ENCODE data around the gene FBXW8. TPM values are rescaled to one million over a fixed set of nuclear protein-coding genes. Genes with fewer than 3 reads are reported as not detected.

FBXW8 gene
- total RNA-seq, 4 donors from 2014 or later: 4.7 to 28.9 (median 9.2) TPM

DNA sequence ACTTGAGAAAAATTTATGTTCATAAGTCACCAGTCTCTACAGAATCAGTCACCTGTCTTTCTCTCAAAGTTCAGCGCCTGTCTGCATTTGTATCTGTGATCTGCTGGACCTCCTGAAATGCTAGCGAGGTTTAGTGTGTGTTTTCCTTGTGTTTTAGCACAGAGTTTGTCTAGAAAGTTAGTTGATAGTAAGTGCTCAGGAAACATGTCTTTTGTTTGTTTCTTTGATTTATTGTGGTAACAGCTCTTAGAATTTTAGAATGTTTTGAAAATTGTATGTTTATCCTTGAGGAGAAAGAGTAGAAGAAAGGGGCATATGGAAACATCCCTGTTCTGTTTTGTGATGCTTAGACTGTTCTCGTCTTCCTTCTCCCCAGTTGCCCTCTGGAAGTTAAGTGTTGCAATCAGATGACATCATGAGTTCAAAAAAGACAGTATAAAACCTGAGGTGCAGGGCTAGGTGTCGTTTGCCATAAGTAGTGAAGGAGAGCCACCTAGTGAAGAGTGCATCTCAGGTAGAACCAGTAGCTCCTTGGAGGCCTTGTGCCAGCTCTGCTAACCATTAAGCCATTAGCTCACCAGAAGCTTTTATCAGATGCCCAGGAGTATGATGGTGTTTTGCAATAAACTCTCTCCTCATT lies 44.8 kb downstream of the FBXW8 start:
- no peaks in the 10 kb centered on the region for H3K27me3 ChIP-seq
- no peaks in the 10 kb centered on the region for H3K9me3 ChIP-seq
- H3K36me3 ChIP-seq: no peaks in the 10 kb centered on the region
- H3K4me1 ChIP-seq: no peaks in the 10 kb centered on the region
- TF ChIP-seq POLR2A (IDR thresholded peaks at IDR 0.05): no peak
- TF ChIP-seq, protein P1, sequence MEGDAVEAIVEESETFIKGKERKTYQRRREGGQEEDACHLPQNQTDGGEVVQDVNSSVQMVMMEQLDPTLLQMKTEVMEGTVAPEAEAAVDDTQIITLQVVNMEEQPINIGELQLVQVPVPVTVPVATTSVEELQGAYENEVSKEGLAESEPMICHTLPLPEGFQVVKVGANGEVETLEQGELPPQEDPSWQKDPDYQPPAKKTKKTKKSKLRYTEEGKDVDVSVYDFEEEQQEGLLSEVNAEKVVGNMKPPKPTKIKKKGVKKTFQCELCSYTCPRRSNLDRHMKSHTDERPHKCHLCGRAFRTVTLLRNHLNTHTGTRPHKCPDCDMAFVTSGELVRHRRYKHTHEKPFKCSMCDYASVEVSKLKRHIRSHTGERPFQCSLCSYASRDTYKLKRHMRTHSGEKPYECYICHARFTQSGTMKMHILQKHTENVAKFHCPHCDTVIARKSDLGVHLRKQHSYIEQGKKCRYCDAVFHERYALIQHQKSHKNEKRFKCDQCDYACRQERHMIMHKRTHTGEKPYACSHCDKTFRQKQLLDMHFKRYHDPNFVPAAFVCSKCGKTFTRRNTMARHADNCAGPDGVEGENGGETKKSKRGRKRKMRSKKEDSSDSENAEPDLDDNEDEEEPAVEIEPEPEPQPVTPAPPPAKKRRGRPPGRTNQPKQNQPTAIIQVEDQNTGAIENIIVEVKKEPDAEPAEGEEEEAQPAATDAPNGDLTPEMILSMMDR (IDR thresholded peaks at IDR 0.05): peak in 3 of 6 experiments; percentile 47 to 70 (median 53)
- H3K27ac ChIP-seq: no peak overlapping the region
- H3K4me3 ChIP-seq: no peak overlapping the region
- peak in 1 of 3 donors; percentile 66 for DNase-seq

- TF ChIP-seq POLR2A (IDR thresholded peaks at IDR 0.05): no peak
- TF ChIP-seq, protein P1 (IDR thresholded peaks at IDR 0.05): no peak
- no peak for DNase-seq
- no peaks in the 10 kb centered on the region for H3K36me3 ChIP-seq
- no peak overlapping the region for H3K27ac ChIP-seq
- H3K27me3 ChIP-seq: no peaks in the 10 kb centered on the region
- H3K4me1 ChIP-seq: no peaks in the 10 kb centered on the region
- no peaks in the 10 kb centered on the region for H3K9me3 ChIP-seq
- H3K4me3 ChIP-seq: no peak overlapping the region
Measured at GRCh38 chr12:116958402-116959197, 47.9 kb downstream of the FBXW8 start.

DNA sequence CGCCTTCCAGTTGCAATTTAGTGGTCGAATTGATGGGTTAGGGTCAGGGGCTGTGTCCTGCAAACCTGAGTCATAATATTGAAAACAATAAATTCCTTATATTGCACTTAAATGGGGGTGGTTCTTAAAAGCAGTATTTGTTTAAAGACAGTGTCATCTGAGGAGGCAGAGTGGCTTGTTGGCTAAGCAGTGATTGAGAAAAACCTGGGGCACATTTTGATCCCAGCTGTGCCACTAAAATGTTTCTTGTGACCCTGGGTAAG lies 48.4 kb downstream of the FBXW8 start:
- H3K27ac ChIP-seq: no peak overlapping the region
- H3K36me3 ChIP-seq: no peaks in the 10 kb centered on the region
- no peaks in the 10 kb centered on the region for H3K27me3 ChIP-seq
- no peak overlapping the region for H3K4me3 ChIP-seq
- H3K4me1 ChIP-seq: no peaks in the 10 kb centered on the region
- DNase-seq: no peak
- TF ChIP-seq, protein P1 (IDR thresholded peaks at IDR 0.05): no peak
- TF ChIP-seq POLR2A (IDR thresholded peaks at IDR 0.05): no peak
- no peaks in the 10 kb centered on the region for H3K9me3 ChIP-seq

GRCh38 chr12:116959845-116960514 lies 49.2 kb downstream of the FBXW8 start:
- no peak for DNase-seq
- TF ChIP-seq POLR2A (IDR thresholded peaks at IDR 0.05): no peak
- TF ChIP-seq, protein P1 (IDR thresholded peaks at IDR 0.05): no peak
- H3K36me3 ChIP-seq: no peaks in the 10 kb centered on the region
- no peak overlapping the region for H3K27ac ChIP-seq
- no peaks in the 10 kb centered on the region for H3K9me3 ChIP-seq
- H3K4me1 ChIP-seq: no peaks in the 10 kb centered on the region
- no peaks in the 10 kb centered on the region for H3K27me3 ChIP-seq
- H3K4me3 ChIP-seq: no peak overlapping the region

DNA sequence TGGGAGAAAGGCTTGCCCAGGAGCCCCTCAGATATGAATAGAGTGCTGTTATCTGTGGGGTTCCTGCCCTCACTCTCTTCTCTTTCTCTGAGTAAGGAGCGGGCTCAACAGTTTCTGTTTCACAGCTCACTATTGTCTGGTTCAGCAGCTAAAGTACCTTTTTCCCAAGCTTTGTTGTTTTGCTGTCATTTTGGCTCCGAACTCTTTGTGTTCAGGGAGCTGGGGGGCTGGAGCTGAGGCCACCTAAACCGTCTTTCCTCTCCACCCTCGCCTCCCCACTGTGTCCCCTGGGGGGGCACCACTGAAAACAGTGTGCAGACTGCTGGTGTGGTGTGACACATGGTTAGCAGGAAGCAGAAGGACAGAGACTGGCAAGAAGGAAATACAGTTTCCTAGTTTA lies 51.4 kb downstream of the FBXW8 start:
- Histone ChIP-seq H3K27me3 (no peaks in the 10 kb centered on the region), H3K27ac (no peak overlapping the region), H3K9me3 (no peaks in the 10 kb centered on the region), H3K4me1 (no peaks in the 10 kb centered on the region), H3K4me3 (no peak overlapping the region), H3K36me3 (peaks cover 0 to 12% (median 0%) of the 10 kb centered on the region in 3 donors)
- DNase-seq: no peak
- TF ChIP-seq, protein P1 (IDR thresholded peaks at IDR 0.05): no peak
- no peak for TF ChIP-seq POLR2A (IDR thresholded peaks at IDR 0.05)
